Vagina (tissue), 2 donors: ENCODE measurements around the gene ATPAF1. TPM values are rescaled to one million over a fixed set of nuclear protein-coding genes. Genes with fewer than 3 reads are reported as not detected.
"Not testable (repeated sequence)": the region's sequence is repeated elsewhere in the genome, so short reads cannot be mapped to it uniquely, and the experiment has no call there.

ENCODE experiments used
- DNase-seq, 2 donors: peaks; one replicate each; pipeline ENCODE4 v3.0.0-alpha.2; 2017; ENCODE audit errors: extremely low spot score in 2 of 2
- H3K27ac ChIP-seq: fragments of 200-600 bp; sonication (generic); one replicate; pipeline ENCODE4 v1.5.1; 2019
- H3K27me3 ChIP-seq: fragments of 200-600 bp; sonication (generic); one replicate; pipeline ENCODE4 v1.5.1; 2019
- H3K36me3 ChIP-seq, 2 donors: fragments of 200-600 bp; sonication (generic); one replicate each; pipeline ENCODE4 v1.5.1; 2017 to 2019
- H3K4me1 ChIP-seq: fragments of 200-600 bp; sonication (generic); one replicate; pipeline ENCODE4 v1.5.1; 2019
- H3K4me3 ChIP-seq, 2 donors: fragments of 200-600 bp; sonication (generic); 1 replicate in 1 of 2; 2 replicates in 1 of 2; pipeline ENCODE4 v1.5.1; 2016 to 2019
- H3K9me3 ChIP-seq: fragments of 200-600 bp; sonication (generic); one replicate; pipeline ENCODE4 v1.5.1; 2019
- CTCF ChIP-seq, 3 experiments: fragments of 450-650 bp in 2 of 3; fragments of 200-600 bp in 1 of 3; sonication (generic) in 1 of 3; IDR thresholded peaks; one replicate each; pipeline ENCODE4 v1.5.1; 2017 to 2019; ENCODE audit warnings: antibody characterized with exemption in 3 of 3, mild to moderate bottlenecking in 2 of 3, moderate library complexity in 2 of 3
- POLR2A ChIP-seq, 2 donors: fragments of 450-650 bp; IDR thresholded peaks; one replicate each; pipeline ENCODE4 v1.6.1; 2017; ENCODE audit warnings: antibody characterized with exemption in 2 of 2, mild to moderate bottlenecking in 2 of 2, moderate library complexity in 2 of 2
- POLR2AphosphoS5 ChIP-seq, 2 donors: sonication (generic); formaldehyde crosslinking; IDR thresholded peaks; one replicate each; pipeline ENCODE4 v1.9.0; 2017; ENCODE audit warnings: antibody characterized with exemption in 2 of 2, mild to moderate bottlenecking in 2 of 2, low read depth in 1 of 2; ENCODE audit not compliant: insufficient read depth in 1 of 2
- intact Hi-C: fragments of 100-400 bp; cut with DNase I; formaldehyde crosslinking; loops from one replicate; pipeline ENCODE4 v1.15.1; 2023
- total RNA-seq: library from RNA; depleted of rRNA; stranded (reverse); fragments of >200 nt; gene quantifications from one replicate; pipeline ENCODE4 v1.2.3, GENCODE V29; 2016

Gene ATPAF1
- total RNA-seq, 1 donor from 2014 or later = 37.1 TPM

GRCh38 chr1:46703927-46704641 is 35.9 kb upstream of the ATPAF1 start:
- Histone ChIP-seq H3K4me3 (no peak overlapping the region), H3K9me3 (no peaks in the 10 kb centered on the region), H3K4me1 (peaks cover 7% of the 10 kb centered on the region), H3K27ac (no peak overlapping the region), H3K27me3 (no peaks in the 10 kb centered on the region), H3K36me3 (peaks cover 7 to 57% of the 10 kb centered on the region in 2 donors)
- no peak for DNase-seq
- no peak for TF ChIP-seq POLR2AphosphoS5 (IDR thresholded peaks at IDR 0.05; ENCODE audit: insufficient read depth in 1 of 2, low read depth in 1 of 2)
- no peak for TF ChIP-seq POLR2A (IDR thresholded peaks at IDR 0.05)
- intact Hi-C loops = no loop called here

DNA sequence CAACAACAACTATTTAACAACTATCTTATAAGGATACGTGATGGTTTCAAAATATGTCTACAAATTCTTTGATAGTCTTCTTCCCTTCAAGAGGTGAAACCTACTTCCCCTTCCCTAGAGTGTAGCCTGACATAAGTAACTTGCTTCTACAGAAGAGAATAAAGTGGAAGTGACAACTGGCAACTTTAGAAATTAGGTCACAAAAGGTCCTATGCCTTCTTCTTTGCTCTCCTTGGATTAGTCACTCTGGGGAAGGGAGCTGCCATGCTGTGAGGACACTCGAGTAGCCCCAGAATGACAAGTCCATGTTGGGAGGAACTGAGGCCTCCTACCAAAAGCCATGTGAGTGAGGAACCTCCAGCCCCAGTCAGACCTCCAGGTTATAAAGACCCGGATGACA is 31.5 kb upstream of the ATPAF1 start:
- H3K4me3 ChIP-seq = no peak overlapping the region
- H3K27me3 ChIP-seq = no peaks in the 10 kb centered on the region
- no peaks in the 10 kb centered on the region for H3K9me3 ChIP-seq
- intact Hi-C loops = no loop called here
- TF ChIP-seq POLR2A (IDR thresholded peaks at IDR 0.05) = no peak
- no peak for TF ChIP-seq POLR2AphosphoS5 (IDR thresholded peaks at IDR 0.05; ENCODE audit: insufficient read depth in 1 of 2, low read depth in 1 of 2)
- no peak for TF ChIP-seq CTCF (IDR thresholded peaks at IDR 0.05)
- peaks cover 7% of the 10 kb centered on the region for H3K4me1 ChIP-seq
- H3K36me3 ChIP-seq = peaks cover 0 to 37% of the 10 kb centered on the region in 2 donors
- no peak for DNase-seq
- H3K27ac ChIP-seq = no peak overlapping the region

GRCh38 chr1:46697053-46697452 is 28.9 kb upstream of the ATPAF1 start:
- no peaks in the 10 kb centered on the region for H3K27me3 ChIP-seq
- H3K9me3 ChIP-seq = no peaks in the 10 kb centered on the region
- intact Hi-C loops = no loop called here
- no peak overlapping the region for H3K27ac ChIP-seq
- no peak overlapping the region for H3K4me3 ChIP-seq
- peaks cover 0 to 24% of the 10 kb centered on the region in 2 donors for H3K36me3 ChIP-seq
- peaks cover 20% of the 10 kb centered on the region for H3K4me1 ChIP-seq
- TF ChIP-seq POLR2AphosphoS5 (IDR thresholded peaks at IDR 0.05; ENCODE audit: insufficient read depth in 1 of 2, low read depth in 1 of 2) = no peak
- TF ChIP-seq CTCF (IDR thresholded peaks at IDR 0.05) = no peak
- no peak for TF ChIP-seq POLR2A (IDR thresholded peaks at IDR 0.05)
- DNase-seq = no peak

DNA sequence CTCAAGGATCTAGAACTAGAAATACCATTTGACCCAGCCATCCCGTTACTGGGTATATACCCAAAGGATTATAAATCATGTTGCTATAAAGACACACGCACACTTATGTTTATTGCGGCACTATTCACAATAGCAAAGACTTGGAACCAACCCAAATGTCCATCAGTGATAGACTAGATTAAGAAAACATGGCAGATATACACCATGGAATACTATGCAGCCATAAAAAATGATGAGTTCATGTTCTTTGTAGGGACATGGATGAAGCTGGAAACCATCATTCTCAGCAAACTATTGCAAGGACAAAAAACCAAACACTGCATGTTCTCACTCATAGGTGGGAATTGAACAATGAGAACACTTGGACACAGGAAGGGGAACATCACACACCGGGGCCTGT is 26.5 kb upstream of the ATPAF1 start:
- Histone ChIP-seq H3K36me3 (peaks cover 0 to 31% of the 10 kb centered on the region in 2 donors), H3K4me1 (peaks cover 18% of the 10 kb centered on the region)
- H3K4me3 ChIP-seq, H3K27me3 ChIP-seq, H3K27ac ChIP-seq, DNase-seq, intact Hi-C loops, H3K9me3 ChIP-seq: not testable (repeated sequence)

GRCh38 chr1:46692811-46693770 is 24.9 kb upstream of the ATPAF1 start:
- Histone ChIP-seq H3K4me1 (peaks cover 21% of the 10 kb centered on the region), H3K27me3 (no peaks in the 10 kb centered on the region), H3K9me3 (no peaks in the 10 kb centered on the region), H3K4me3 (no peak overlapping the region), H3K27ac (no peak overlapping the region), H3K36me3 (peaks cover 0 to 39% of the 10 kb centered on the region in 2 donors)
- intact Hi-C loops = no loop called here
- no peak for DNase-seq
- TF ChIP-seq POLR2AphosphoS5 (IDR thresholded peaks at IDR 0.05; ENCODE audit: insufficient read depth in 1 of 2, low read depth in 1 of 2) (no peak), CTCF (IDR thresholded peaks at IDR 0.05) (no peak), POLR2A (IDR thresholded peaks at IDR 0.05) (no peak)
